Esophagus muscularis mucosa (tissue), 4 donors: ENCODE data around the gene UGT1A1. TPM values are rescaled to one million over a fixed set of nuclear protein-coding genes. Genes with fewer than 3 reads are reported as not detected.

Experiments used
- DNase-seq: peaks from one replicate; pipeline ENCODE4 v3.0.0-alpha.2; 2017; ENCODE audit errors: extremely low spot score
- H3K27ac ChIP-seq, 4 donors: fragments of 200-600 bp; sonication (generic); replicated peaks in 1 of 4; 1 replicate in 3 of 4; 2 replicates in 1 of 4; pipeline ENCODE4 v1.5.1; 2016 to 2019; ENCODE audit warnings: mild to moderate bottlenecking in 1 of 4
- H3K27me3 ChIP-seq, 4 donors: fragments of 200-600 bp; sonication (generic); one replicate each; pipeline versions ENCODE4 v1.5.1 to v1.6.0; 2016 to 2019
- H3K36me3 ChIP-seq, 4 donors: fragments of 200-600 bp; sonication (generic); one replicate each; pipeline ENCODE4 v1.5.1; 2016 to 2019
- H3K4me1 ChIP-seq, 4 donors: fragments of 200-600 bp; sonication (generic); one replicate each; pipeline ENCODE4 v1.5.1; 2016 to 2019
- H3K4me3 ChIP-seq, 4 donors: fragments of 200-600 bp; sonication (generic); 1 replicate in 2 of 4; 2 replicates in 2 of 4; pipeline ENCODE4 v1.5.1; 2016 to 2019; ENCODE audit warnings: mild to moderate bottlenecking in 4 of 4, moderate library complexity in 1 of 4
- H3K9me3 ChIP-seq, 4 donors: fragments of 200-600 bp; sonication (generic); 1 replicate in 3 of 4; 2 replicates in 1 of 4; pipeline ENCODE4 v1.5.1; 2016 to 2019
- EP300 ChIP-seq: sonication (generic); formaldehyde crosslinking; IDR thresholded peaks from one replicate; pipeline ENCODE4 v1.6.1; 2017; ENCODE audit warnings: antibody characterized with exemption
- POLR2A ChIP-seq: fragments of 450-650 bp; IDR thresholded peaks from one replicate; pipeline ENCODE4 v1.6.1; 2017; ENCODE audit warnings: antibody characterized with exemption, moderate library complexity, mild to moderate bottlenecking, low read depth
- POLR2AphosphoS5 ChIP-seq, 2 donors: sonication (generic); formaldehyde crosslinking; IDR thresholded peaks; one replicate each; pipeline ENCODE4 v1.6.1; 2017; ENCODE audit warnings: antibody characterized with exemption in 2 of 2
- WGBS: methylation state at CpG from one replicate; pipeline ENCODE4 v1.1.5; 2018; 5-methylcytosine and 5-hydroxymethylcytosine counted together
- intact Hi-C: fragments of 100-400 bp; cut with DNase I; formaldehyde crosslinking; loops from one replicate; pipeline ENCODE4 v1.15.1; 2023
- total RNA-seq, 4 donors: library from RNA; depleted of rRNA; stranded (reverse); fragments of >200 nt; gene quantifications; one replicate each; pipeline versions ENCODE4 v1.1.0 to v1.2.1, GENCODE V29; 2016
- TF ChIP-seq, protein P1 (sequence below), 3 experiments: fragments of 200-600 bp in 2 of 3; fragments of 450-650 bp in 1 of 3; sonication (generic) in 2 of 3; IDR thresholded peaks; one replicate each; pipeline ENCODE4 v1.5.1; 2017 to 2019; ENCODE audit warnings: antibody characterized with exemption in 3 of 3, mild to moderate bottlenecking in 2 of 3, moderate library complexity in 1 of 3

Gene UGT1A1
- total RNA-seq, 4 donors from 2014 or later = not detected

DNA sequence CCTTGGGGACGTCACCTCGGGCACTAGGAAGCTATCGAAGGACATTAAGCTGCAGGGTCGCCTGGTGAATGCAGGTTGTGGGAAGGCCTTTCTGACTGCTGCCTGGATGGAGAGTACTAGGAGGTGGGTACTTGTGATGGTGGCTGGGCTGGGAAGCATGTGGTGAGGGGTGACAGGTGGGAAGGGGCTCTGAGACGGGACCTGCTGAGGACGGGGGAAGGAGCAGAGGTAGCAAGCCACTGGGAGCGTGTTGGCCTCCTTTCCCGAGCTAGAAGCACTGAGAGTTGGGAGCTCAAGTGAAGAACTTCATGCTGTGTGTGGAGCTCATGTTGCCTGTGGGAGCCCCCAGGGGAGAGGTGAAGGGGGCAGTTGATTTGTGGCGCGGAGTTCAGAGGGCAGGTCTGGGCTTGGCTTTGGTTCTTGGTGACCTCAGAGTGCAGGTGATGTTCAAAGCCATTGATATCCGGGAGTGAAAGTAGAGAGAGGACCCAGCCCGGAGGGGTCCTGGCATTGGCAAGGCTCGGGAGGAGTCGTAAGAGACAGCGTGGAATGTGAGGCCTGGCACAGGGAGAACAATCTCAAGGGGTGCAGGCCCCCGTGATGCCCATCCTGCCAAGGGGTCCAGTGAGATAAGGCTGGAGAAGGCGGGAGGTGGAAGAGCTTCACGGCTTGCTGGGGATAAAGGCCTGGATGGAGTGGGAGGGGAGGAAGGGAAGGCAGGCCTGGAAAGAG, 31.2 kb downstream of the UGT1A1 start:
- Histone ChIP-seq H3K4me1 (no peaks in the 10 kb centered on the region), H3K9me3 (no peaks in the 10 kb centered on the region), H3K4me3 (no peak overlapping the region), H3K27me3 (no peaks in the 10 kb centered on the region), H3K36me3 (no peaks in the 10 kb centered on the region), H3K27ac (no peak overlapping the region)
- intact Hi-C loops = no loop called here
- WGBS = 89% methylated on average over 18 of the region's 18 CpGs
- DNase-seq = peak; percentile 89
- TF ChIP-seq POLR2AphosphoS5 (IDR thresholded peaks at IDR 0.05) (no peak), POLR2A (no peak), EP300 (no peak)
- TF ChIP-seq, protein P1, sequence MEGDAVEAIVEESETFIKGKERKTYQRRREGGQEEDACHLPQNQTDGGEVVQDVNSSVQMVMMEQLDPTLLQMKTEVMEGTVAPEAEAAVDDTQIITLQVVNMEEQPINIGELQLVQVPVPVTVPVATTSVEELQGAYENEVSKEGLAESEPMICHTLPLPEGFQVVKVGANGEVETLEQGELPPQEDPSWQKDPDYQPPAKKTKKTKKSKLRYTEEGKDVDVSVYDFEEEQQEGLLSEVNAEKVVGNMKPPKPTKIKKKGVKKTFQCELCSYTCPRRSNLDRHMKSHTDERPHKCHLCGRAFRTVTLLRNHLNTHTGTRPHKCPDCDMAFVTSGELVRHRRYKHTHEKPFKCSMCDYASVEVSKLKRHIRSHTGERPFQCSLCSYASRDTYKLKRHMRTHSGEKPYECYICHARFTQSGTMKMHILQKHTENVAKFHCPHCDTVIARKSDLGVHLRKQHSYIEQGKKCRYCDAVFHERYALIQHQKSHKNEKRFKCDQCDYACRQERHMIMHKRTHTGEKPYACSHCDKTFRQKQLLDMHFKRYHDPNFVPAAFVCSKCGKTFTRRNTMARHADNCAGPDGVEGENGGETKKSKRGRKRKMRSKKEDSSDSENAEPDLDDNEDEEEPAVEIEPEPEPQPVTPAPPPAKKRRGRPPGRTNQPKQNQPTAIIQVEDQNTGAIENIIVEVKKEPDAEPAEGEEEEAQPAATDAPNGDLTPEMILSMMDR (IDR thresholded peaks at IDR 0.05) = no peak

DNA sequence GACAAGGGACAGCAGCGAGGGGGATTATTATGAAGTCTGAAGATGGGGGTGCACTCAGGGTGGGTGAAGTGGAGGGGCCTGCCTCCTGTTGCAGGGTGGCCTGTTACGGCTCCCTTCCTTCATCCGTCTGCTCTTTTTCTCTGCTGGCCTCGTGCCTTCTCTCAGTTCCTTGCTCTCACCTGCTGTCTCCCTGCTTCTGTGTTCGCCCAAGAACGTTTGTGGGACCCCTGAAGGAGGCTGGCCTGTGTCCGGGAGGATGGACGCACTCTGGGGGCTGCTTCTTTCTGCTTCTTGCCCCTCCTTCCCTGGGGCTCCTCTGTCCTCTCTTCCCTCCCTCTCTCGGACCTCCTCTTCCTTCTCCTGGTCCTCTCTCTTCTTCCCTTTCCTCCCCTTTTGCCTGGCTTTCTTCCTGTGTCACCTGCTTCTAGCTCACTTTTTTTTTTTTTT, 31.8 kb downstream of the UGT1A1 start:
- H3K36me3 ChIP-seq = no peaks in the 10 kb centered on the region
- H3K4me1 ChIP-seq = no peaks in the 10 kb centered on the region
- intact Hi-C loops = no loop called here
- no peak for DNase-seq
- no peaks in the 10 kb centered on the region for H3K9me3 ChIP-seq
- no peak overlapping the region for H3K27ac ChIP-seq
- WGBS = 81% methylated on average over 9 of the region's 9 CpGs
- H3K4me3 ChIP-seq = no peak overlapping the region
- TF ChIP-seq POLR2AphosphoS5 (IDR thresholded peaks at IDR 0.05) (no peak), POLR2A (no peak), EP300 (no peak)
- TF ChIP-seq, protein P1 (IDR thresholded peaks at IDR 0.05) = no peak
- H3K27me3 ChIP-seq = no peaks in the 10 kb centered on the region

DNA sequence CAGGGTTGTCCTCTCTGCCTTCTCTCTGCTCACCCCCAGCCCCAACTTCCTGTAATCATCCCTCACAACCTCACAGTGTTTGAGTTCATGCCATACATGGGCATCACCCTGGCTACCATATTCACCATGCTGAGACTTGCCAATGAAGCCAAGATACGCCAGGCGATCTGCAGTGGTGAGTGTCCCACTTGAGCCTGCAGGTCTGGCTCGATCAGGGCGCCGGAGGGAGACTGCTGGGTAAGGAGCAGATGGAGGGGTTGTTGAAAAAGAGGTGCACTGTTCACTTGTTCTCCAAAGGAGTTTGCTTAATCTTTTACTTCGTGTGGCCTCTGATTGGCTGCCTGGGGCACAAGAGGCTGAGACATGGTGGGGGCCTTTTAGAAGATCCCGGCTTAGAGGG, 32.6 kb downstream of the UGT1A1 start:
- no peak for TF ChIP-seq EP300
- TF ChIP-seq POLR2A = no peak
- Histone ChIP-seq H3K27me3 (no peaks in the 10 kb centered on the region), H3K27ac (no peak overlapping the region), H3K4me3 (no peak overlapping the region), H3K36me3 (no peaks in the 10 kb centered on the region), H3K9me3 (no peaks in the 10 kb centered on the region), H3K4me1 (no peaks in the 10 kb centered on the region)
- 89% methylated on average over 7 of the region's 7 CpGs for WGBS
- no peak for DNase-seq
- intact Hi-C loops = no loop called here

DNA sequence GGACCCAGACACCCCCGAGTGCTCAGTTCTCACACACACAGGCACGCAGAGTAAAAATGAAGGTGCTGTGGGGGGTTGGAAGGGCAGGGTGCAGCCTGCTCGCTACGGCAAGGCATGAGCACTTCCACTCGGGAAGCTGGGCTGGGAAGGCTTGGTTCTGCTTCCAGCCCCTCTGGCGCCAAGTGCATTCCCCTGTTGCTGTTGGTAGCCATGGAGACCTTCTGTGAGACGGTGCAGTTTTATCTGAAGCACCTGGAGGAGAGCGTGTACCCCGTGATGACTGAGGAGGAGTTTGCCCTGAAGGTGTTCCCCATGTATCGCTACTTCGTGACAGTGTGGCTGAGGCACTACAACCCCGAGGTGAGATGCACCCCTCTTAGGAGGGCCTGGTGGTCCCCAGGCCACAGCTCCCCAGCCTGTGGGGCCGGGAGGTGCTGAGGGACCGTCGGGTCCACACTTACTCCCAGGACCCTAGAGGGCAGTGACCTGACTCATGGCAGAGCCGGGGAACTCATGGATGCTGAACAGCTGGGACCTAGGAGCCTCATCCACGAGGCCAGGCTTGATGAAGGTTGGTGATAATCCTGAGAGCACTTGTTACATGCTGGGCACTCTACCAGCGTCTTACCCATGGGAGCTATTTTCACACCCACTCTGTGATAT, 33.5 kb downstream of the UGT1A1 start:
- no peak for DNase-seq
- intact Hi-C loops = no loop called here
- 87% methylated on average over 16 of the region's 18 CpGs for WGBS

DNA sequence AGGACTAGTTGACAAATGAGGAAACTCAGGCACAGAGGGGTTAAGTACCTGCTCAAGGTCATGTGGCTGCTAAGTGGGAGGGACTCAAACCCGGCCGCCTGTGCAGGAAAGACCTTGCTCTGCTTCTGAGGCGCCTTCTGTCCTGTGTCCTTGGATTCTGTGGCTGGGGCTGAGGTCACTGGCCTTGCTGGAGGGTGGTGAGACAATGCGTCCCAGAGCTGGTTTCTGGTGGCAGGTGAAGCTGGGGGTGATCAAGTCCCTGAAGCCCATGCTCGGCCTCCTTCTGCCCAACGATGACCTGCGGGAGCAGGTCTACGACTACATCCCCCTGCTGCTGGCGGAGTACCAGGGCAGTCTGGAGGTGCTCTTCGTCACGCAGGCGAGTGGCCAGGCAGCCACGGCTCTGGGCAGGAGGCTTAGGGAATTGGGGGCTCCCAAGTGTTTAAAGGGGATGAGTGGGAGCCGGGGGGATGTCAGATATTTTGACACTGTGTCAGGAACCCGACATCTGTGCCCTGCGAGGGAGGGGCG, 34.1 kb downstream of the UGT1A1 start:
- TF ChIP-seq EP300 (no peak), POLR2A (no peak), POLR2AphosphoS5 (IDR thresholded peaks at IDR 0.05) (no peak)
- TF ChIP-seq, protein P1 (IDR thresholded peaks at IDR 0.05) = no peak
- intact Hi-C loops = no loop called here
- Histone ChIP-seq H3K27ac (no peak overlapping the region), H3K36me3 (no peaks in the 10 kb centered on the region), H3K4me3 (no peak overlapping the region), H3K27me3 (no peaks in the 10 kb centered on the region), H3K9me3 (no peaks in the 10 kb centered on the region), H3K4me1 (no peaks in the 10 kb centered on the region)
- DNase-seq = no peak
- 84% methylated on average over 15 of the region's 17 CpGs for WGBS

More for the DNA sequence above, 33.5 kb downstream of the UGT1A1 start:
- Histone ChIP-seq H3K4me1 (no peaks in the 10 kb centered on the region), H3K27me3 (no peaks in the 10 kb centered on the region), H3K9me3 (no peaks in the 10 kb centered on the region), H3K4me3 (no peak overlapping the region), H3K36me3 (no peaks in the 10 kb centered on the region), H3K27ac (no peak overlapping the region)
- TF ChIP-seq POLR2A (no peak), POLR2AphosphoS5 (IDR thresholded peaks at IDR 0.05) (no peak), EP300 (no peak)
- TF ChIP-seq, protein P1 (IDR thresholded peaks at IDR 0.05) = no peak
